Left forelimb (tissue), 1 donor: ENCODE results near the gene HAGH.
A peak's percentile ranks its signal among the peaks of the same experiment; 100 is the strongest.

Experiments used
- DNase-seq: peaks from one replicate; pipeline ENCODE4 v3.0.0-alpha.2; 2018; ENCODE audit warnings: low spot score

Gene HAGH

GRCh38 chr16:1786242-1787055 lies 40.2 kb downstream of the HAGH start:
- DNase-seq: peak; percentile 63

- DNase-seq: no peak
Measured at GRCh38 chr16:1785846-1786170, 40.8 kb downstream of the HAGH start.

- peak; percentile 59 for DNase-seq
Measured at GRCh38 chr16:1784977-1785845, 41.4 kb downstream of the HAGH start.

GRCh38 chr16:1782408-1783264 lies 44.0 kb downstream of the HAGH start, which contains the start of the genes NUBP2 and SPSB3:
Gene NUBP2, plus strand, starts transcription at chr16:1782960. Its CDS starts 61 bp downstream, at chr16:1783021.
Gene SPSB3, minus strand, starts transcription at chr16:1782571. Its CDS starts 1,088 bp downstream, at chr16:1781483.
- DNase-seq: peak; percentile 99

GRCh38 chr16:1781758-1782407 lies 44.7 kb downstream of the HAGH start:
- DNase-seq: no peak

- DNase-seq: peak; percentile 53
Measured at GRCh38 chr16:1781254-1781653, 45.4 kb downstream of the HAGH start.

GRCh38 chr16:1780677-1781072 lies 46.0 kb downstream of the HAGH start:
- no peak for DNase-seq

- DNase-seq: no peak
Measured at GRCh38 chr16:1779741-1780676, 46.6 kb downstream of the HAGH start.

- DNase-seq: no peak
Measured at GRCh38 chr16:1779234-1779701, 47.4 kb downstream of the HAGH start.

GRCh38 chr16:1778200-1779179 lies 48.1 kb downstream of the HAGH start:
- DNase-seq: no peak

GRCh38 chr16:1777375-1778199 lies 49.0 kb downstream of the HAGH start:
- DNase-seq: no peak

GRCh38 chr16:1776991-1777374 lies 49.6 kb downstream of the HAGH start:
- no peak for DNase-seq

- no peak for DNase-seq
Measured at GRCh38 chr16:1776672-1776955, 50.0 kb downstream of the HAGH start.

GRCh38 chr16:1775846-1776671 lies 50.6 kb downstream of the HAGH start:
- DNase-seq: no peak

GRCh38 chr16:1775006-1775845 lies 51.4 kb downstream of the HAGH start:
- no peak for DNase-seq

GRCh38 chr16:1774448-1774780 lies 52.2 kb downstream of the HAGH start:
- DNase-seq: no peak
